Measurements from ENCODE around the gene HARS2. TPM values are rescaled to one million over a fixed set of nuclear protein-coding genes. Genes with fewer than 3 reads are reported as not detected.
"Not testable (repeated sequence)": the region's sequence is repeated elsewhere in the genome, so short reads cannot be mapped to it uniquely, and the experiment has no call there.

HARS2 gene
- total RNA-seq, 6 donors from 2014 or later = 19.7 to 136 (median 24.2) TPM

DNA sequence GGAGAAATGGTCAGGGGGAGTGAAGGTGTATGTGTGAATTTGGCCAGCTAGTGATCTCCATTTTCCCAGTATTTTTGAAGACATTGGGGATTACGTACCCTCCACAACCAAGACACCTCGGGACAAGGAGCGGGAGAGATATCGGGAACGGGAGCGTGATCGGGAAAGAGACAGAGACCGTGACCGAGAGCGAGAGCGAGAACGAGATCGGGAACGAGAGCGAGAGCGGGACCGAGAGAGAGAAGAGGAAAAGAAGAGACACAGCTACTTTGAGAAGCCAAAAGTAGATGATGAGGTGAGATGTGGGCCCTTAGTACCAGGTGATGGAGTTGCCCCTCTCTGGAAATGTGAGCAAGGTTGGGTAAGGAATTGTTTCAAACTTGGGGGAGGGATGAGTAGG lies 32.4 kb upstream of the HARS2 start:
- peaks cover 3 to 5% (median 4%) of the 10 kb centered on the region in 4 donors for H3K4me1 ChIP-seq
- no peaks in the 10 kb centered on the region for H3K27me3 ChIP-seq
- no peaks in the 10 kb centered on the region for H3K9me3 ChIP-seq
- H3K4me3 ChIP-seq = no peak overlapping the region
- ATAC-seq (ENCODE audit: low FRiP score in 2 of 2) (no peak), DNase-seq (no peak)
- no peak overlapping the region for H3K27ac ChIP-seq
- TF ChIP-seq POLR2A (IDR thresholded peaks at IDR 0.05) = no peak
- no peak for TF ChIP-seq POLR2AphosphoS5 (IDR thresholded peaks at IDR 0.05)
- TF ChIP-seq EP300 (IDR thresholded peaks at IDR 0.05) = no peak
- TF ChIP-seq, protein P1, sequence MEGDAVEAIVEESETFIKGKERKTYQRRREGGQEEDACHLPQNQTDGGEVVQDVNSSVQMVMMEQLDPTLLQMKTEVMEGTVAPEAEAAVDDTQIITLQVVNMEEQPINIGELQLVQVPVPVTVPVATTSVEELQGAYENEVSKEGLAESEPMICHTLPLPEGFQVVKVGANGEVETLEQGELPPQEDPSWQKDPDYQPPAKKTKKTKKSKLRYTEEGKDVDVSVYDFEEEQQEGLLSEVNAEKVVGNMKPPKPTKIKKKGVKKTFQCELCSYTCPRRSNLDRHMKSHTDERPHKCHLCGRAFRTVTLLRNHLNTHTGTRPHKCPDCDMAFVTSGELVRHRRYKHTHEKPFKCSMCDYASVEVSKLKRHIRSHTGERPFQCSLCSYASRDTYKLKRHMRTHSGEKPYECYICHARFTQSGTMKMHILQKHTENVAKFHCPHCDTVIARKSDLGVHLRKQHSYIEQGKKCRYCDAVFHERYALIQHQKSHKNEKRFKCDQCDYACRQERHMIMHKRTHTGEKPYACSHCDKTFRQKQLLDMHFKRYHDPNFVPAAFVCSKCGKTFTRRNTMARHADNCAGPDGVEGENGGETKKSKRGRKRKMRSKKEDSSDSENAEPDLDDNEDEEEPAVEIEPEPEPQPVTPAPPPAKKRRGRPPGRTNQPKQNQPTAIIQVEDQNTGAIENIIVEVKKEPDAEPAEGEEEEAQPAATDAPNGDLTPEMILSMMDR (IDR thresholded peaks at IDR 0.05) = no peak
- WGBS, 2 donors = 93 to 97% methylated on average over 17 of the region's 17 CpGs
- H3K36me3 ChIP-seq = peaks cover 64 to 94% (median 88%) of the 10 kb centered on the region in 4 donors

DNA sequence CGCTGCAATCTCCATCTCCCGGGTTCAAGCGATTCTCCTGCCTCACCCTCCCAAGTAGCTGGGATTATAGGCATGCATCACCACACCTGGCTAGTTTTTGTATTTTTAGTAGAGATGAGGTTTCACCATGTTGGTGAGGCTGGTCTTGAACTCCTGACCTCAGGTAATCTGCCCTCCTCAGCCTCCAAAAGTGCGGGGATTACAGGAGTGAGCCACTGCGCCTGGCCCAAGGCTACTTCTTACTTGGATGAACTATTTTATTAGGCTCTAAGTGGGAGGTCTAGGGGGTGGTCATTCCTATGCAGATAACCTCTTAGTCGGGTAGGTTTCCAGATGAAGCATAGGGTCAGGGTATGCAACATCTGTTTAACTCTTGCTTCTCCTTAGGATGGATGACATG lies 30.9 kb upstream of the HARS2 start:
- not testable (repeated sequence) for DNase-seq; H3K4me3 ChIP-seq; H3K27ac ChIP-seq; H3K27me3 ChIP-seq; H3K9me3 ChIP-seq; ATAC-seq (ENCODE audit: low FRiP score in 2 of 2)
- 84 to 95% methylated on average over 6 of the region's 6 CpGs for WGBS, 2 donors
- Histone ChIP-seq H3K36me3 (peaks cover 52 to 79% (median 74%) of the 10 kb centered on the region in 4 donors), H3K4me1 (peaks cover 5 to 10% (median 7%) of the 10 kb centered on the region in 4 donors)

DNA sequence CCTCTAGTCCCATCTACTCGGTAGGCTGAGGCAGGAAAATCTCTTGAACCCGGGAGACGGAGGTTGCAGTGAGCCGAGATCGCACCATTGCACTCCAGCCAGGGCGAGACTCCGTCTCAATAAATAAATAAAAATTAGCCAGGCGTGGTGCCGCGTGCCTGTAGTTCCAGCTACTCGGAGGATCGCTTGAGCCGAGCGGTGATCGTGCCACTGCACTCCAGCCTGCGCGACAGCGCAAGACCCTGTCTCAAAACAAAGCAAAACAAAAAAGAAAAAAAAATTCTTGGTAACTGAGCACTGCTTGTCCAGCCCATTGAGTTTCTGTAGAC lies 27.3 kb upstream of the HARS2 start:
- H3K36me3 ChIP-seq = peaks cover 32 to 61% (median 51%) of the 10 kb centered on the region in 4 donors
- no peak for ATAC-seq (ENCODE audit: low FRiP score in 2 of 2)

DNA sequence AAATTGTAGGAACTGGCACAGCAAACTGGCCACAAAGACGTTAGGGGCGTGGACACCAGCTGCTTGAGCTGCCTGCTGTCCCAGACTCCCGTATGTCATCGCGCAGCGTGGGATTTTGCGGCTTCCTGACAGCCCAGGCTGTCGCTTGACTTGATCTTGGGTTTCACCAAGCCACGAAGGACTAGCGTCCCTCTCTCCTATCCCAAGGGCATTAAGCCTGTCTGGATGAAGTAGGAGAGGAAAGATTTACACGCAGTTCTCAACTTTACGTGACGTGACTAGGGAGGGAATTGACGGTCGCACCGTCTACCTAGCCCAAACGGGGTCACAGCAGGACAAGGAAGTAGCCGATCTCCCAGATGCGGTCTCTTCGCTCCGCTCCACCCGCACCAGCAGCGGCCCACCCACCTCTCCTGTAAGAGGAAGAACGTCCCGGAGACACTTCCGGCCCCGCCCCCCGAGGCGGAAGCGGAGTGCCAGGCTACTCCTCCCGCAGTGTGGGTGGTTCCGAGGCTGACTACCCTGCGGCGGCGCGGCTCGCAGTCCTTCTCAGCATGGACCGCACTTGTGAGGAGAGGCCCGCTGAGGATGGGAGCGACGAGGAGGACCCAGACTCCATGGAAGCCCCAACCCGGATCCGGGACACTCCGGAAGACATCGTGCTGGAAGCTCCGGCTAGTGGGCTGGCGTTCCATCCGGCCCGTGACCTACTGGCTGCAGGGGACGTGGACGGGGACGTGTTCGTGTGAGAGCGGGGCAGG lies 26.7 kb upstream of the HARS2 start, which contains the start of gene WDR55:
WDR55 (plus strand) TSS at position 546 of the 761 bp plus-strand sequence; CDS start at position 555, 9 bp downstream.
- H3K9me3 ChIP-seq = no peaks in the 10 kb centered on the region
- ATAC-seq (ENCODE audit: low FRiP score in 2 of 2) (peak; percentile 98 to 100), DNase-seq (peak; percentile 99)
- H3K4me1 ChIP-seq = peaks cover 17 to 28% (median 19%) of the 10 kb centered on the region in 4 donors
- peak within 1 kb of the TSS; percentile 81 to 87 (median 86) for H3K4me3 ChIP-seq
- TF ChIP-seq, protein P1 (IDR thresholded peaks at IDR 0.05) = no peak
- TF ChIP-seq EP300 (IDR thresholded peaks at IDR 0.05) (peak in 1 of 4 donors; percentile 44), POLR2AphosphoS5 (IDR thresholded peaks at IDR 0.05) (peak; percentile 93 to 95), POLR2A (IDR thresholded peaks at IDR 0.05) (peak in 3 of 4 donors; percentile 50 to 87 (median 58))
- H3K27me3 ChIP-seq = no peaks in the 10 kb centered on the region
- H3K27ac ChIP-seq = peak within 1 kb of the TSS; percentile 87 to 94 (median 93)
- 0 to 1% methylated on average over 25 to 43 of the region's 54 CpGs for WGBS, 2 donors
- H3K36me3 ChIP-seq = peaks cover 36 to 61% (median 51%) of the 10 kb centered on the region in 4 donors

More for the DNA sequence above, 27.3 kb upstream of the HARS2 start:
- Histone ChIP-seq H3K4me1 (peaks cover 17 to 28% (median 19%) of the 10 kb centered on the region in 4 donors), H3K27ac (peak overlapping the region; percentile 87 to 94 (median 93)), H3K4me3 (peak overlapping the region; percentile 47 to 87 (median 86)), H3K27me3 (no peaks in the 10 kb centered on the region), H3K9me3 (no peaks in the 10 kb centered on the region)
- WGBS, 2 donors = 17 to 22% methylated on average over 18 of the region's 18 CpGs
- TF ChIP-seq POLR2AphosphoS5 (IDR thresholded peaks at IDR 0.05) (no peak), EP300 (IDR thresholded peaks at IDR 0.05) (no peak), POLR2A (IDR thresholded peaks at IDR 0.05) (no peak)
- TF ChIP-seq, protein P1 (IDR thresholded peaks at IDR 0.05) = no peak
- peak in 1 of 2 donors; percentile 61 for DNase-seq

GRCh38 chr5:140671035-140671434 lies 20.2 kb upstream of the HARS2 start:
- H3K27me3 ChIP-seq; H3K9me3 ChIP-seq; ATAC-seq (ENCODE audit: low FRiP score in 2 of 2); H3K27ac ChIP-seq; H3K4me3 ChIP-seq: not testable (repeated sequence)
- peaks cover 5 to 11% (median 6%) of the 10 kb centered on the region in 4 donors for H3K4me1 ChIP-seq
- H3K36me3 ChIP-seq = peaks cover 16 to 89% (median 66%) of the 10 kb centered on the region in 4 donors
- DNase-seq = peak in 1 of 2 donors; percentile 53
- WGBS, 2 donors = 92 to 100% methylated on average over 2 of the region's 4 CpGs

Data from upper lobe of left lung (tissue), 6 donors.